CD4-positive, alpha-beta memory T cell (primary cell): ENCODE measurements around the gene TLX1. TPM values are rescaled to one million over a fixed set of nuclear protein-coding genes. Genes with fewer than 3 reads are reported as not detected.

Experiments
- CTCF ChIA-PET: fragments of 350-600 bp; sonication (Branson Sonifier 250); formaldehyde crosslinking; loops from one replicate; lab custom pipeline; 2021; ENCODE audit warnings: inconsistent platforms; ENCODE audit not compliant: partially characterized antibody; lab: Charles Lee
- POLR2A ChIA-PET: fragments of 350-600 bp; sonication (Branson Sonifier 250); formaldehyde crosslinking; loops from one replicate; lab custom pipeline; 2021; ENCODE audit not compliant: partially characterized antibody; lab: Charles Lee
- DNase-seq, 5 donors: peaks; one replicate each; pipeline versions ENCODE4 v3.0.0 to v3.0.0-alpha.2; 2020 to 2022; ENCODE audit warnings: mixed read lengths in 1 of 5
- H3K27ac ChIP-seq: one replicate; pipeline ENCODE4 v1.7.0; 2013; ENCODE audit warnings: low read depth, low read length
- H3K27me3 ChIP-seq: 2 replicates; pipeline ENCODE4 v1.7.0; 2013; ENCODE audit warnings: mild to moderate bottlenecking, low read length, moderate library complexity; ENCODE audit not compliant: insufficient read depth
- H3K36me3 ChIP-seq: 2 replicates; pipeline ENCODE4 v1.7.0; 2013; ENCODE audit warnings: mild to moderate bottlenecking, low read length, moderate library complexity; ENCODE audit not compliant: insufficient read depth
- H3K4me1 ChIP-seq: 2 replicates; pipeline ENCODE4 v1.7.0; 2013; ENCODE audit warnings: mild to moderate bottlenecking, low read length, moderate library complexity; ENCODE audit not compliant: insufficient read depth
- H3K4me3 ChIP-seq, 2 donors: one replicate each; pipeline ENCODE4 v1.7.0; 2013; ENCODE audit warnings: low read length in 2 of 2, mild to moderate bottlenecking in 1 of 2
- H3K9me3 ChIP-seq, 2 donors: one replicate each; pipeline ENCODE4 v1.7.0; 2013; ENCODE audit warnings: low read length in 2 of 2, control low read depth in 1 of 2; ENCODE audit not compliant: control insufficient read depth in 1 of 2
- H3K27ac Mint-ChIP-seq, 7 donors: one replicate each; pipeline ENCODE4 v1.8.0; 2020 to 2021; ENCODE audit warnings: mixed read lengths in 7 of 7, mild to moderate bottlenecking in 6 of 7, inconsistent platforms in 3 of 7, moderate library complexity in 3 of 7
- H3K27me3 Mint-ChIP-seq, 2 donors: one replicate each; pipeline ENCODE4 v1.8.0; 2020 to 2021; ENCODE audit warnings: mixed read lengths in 2 of 2
- H3K36me3 Mint-ChIP-seq, 2 donors: one replicate each; pipeline ENCODE4 v1.8.0; 2020 to 2021; ENCODE audit warnings: mixed read lengths in 2 of 2, inconsistent platforms in 1 of 2, mild to moderate bottlenecking in 1 of 2
- H3K4me1 Mint-ChIP-seq, 4 donors: one replicate each; pipeline ENCODE4 v1.8.0; 2020 to 2021; ENCODE audit warnings: mixed read lengths in 4 of 4, mild to moderate bottlenecking in 1 of 4
- H3K4me3 Mint-ChIP-seq, 8 donors: one replicate each; pipeline ENCODE4 v1.8.0; 2020 to 2021; ENCODE audit warnings: mixed read lengths in 8 of 8, mild to moderate bottlenecking in 7 of 8, moderate library complexity in 6 of 8, inconsistent platforms in 3 of 8
- H3K9me3 Mint-ChIP-seq, 8 donors: one replicate each; pipeline ENCODE4 v1.8.0; 2020 to 2021; ENCODE audit warnings: mixed read lengths in 8 of 8, mild to moderate bottlenecking in 5 of 8, inconsistent platforms in 3 of 8, moderate library complexity in 1 of 8
- intact Hi-C: fragments of 100-400 bp; cut with micrococcal nuclease; formaldehyde crosslinking; loops from one replicate; pipeline ENCODE4 v1.15.1; 2023
- polyA plus RNA-seq, 2 donors: library from polyadenylated mRNA; unstranded; fragments of 300-500 nt; fragmentation: Illumina TruSeq; gene quantifications; one replicate each; pipeline ENCODE4 v1.2.3, GENCODE V29; 2021
- total RNA-seq, 2 experiments: library from RNA; stranded (reverse); gene quantifications; one replicate each; pipeline ENCODE4 v1.2.3, GENCODE V29; 2021

TLX1 gene
- total and polyA plus RNA-seq, 4 experiments from 2014 or later = not detected

GRCh38 chr10:101143345-101143630 is 12.2 kb downstream of the TLX1 start:
- CTCF ChIA-PET = interaction anchor here (1.1 to 8.5 kb wide), 10 partner anchors 11 to 162 kb away, joined by 3 to 463 read pairs (median 11); partner anchors contain the start of genes PDZD7, SFXN3 and TLX1
- H3K4me3 Mint-ChIP-seq = no peak overlapping the region
- Histone ChIP-seq H3K4me1 (peaks cover 28% of the 10 kb centered on the region), H3K27ac (no peak overlapping the region), H3K4me3 (no peak overlapping the region), H3K36me3 (no peaks in the 10 kb centered on the region), H3K9me3 (no peaks in the 10 kb centered on the region), H3K27me3 (peaks cover 76% of the 10 kb centered on the region)
- intact Hi-C loops = loop anchor here (5.0 kb wide), 1 partner anchor 101 kb away; no protein-coding TSS in a partner anchor
- POLR2A ChIA-PET = no interaction called here
- H3K9me3 Mint-ChIP-seq = no peaks in the 10 kb centered on the region
- no peak for DNase-seq
- no peaks in the 10 kb centered on the region for H3K36me3 Mint-ChIP-seq
- peaks cover 65 to 81% of the 10 kb centered on the region in 2 donors for H3K27me3 Mint-ChIP-seq
- peaks cover 5 to 29% (median 18%) of the 10 kb centered on the region in 4 donors for H3K4me1 Mint-ChIP-seq
- no peak overlapping the region for H3K27ac Mint-ChIP-seq

- ChIA-PET POLR2A (no interaction called here), CTCF (interaction anchor here (2.8 to 8.5 kb wide), 3 partner anchors 20 to 85 kb away, joined by 11 to 463 read pairs (median 55); no protein-coding TSS in a partner anchor)
- DNase-seq = no peak
- Histone ChIP-seq H3K27me3 (peaks cover 69% of the 10 kb centered on the region), H3K4me1 (peaks cover 26% of the 10 kb centered on the region), H3K36me3 (no peaks in the 10 kb centered on the region), H3K4me3 (no peak overlapping the region), H3K27ac (no peak overlapping the region), H3K9me3 (no peaks in the 10 kb centered on the region)
- intact Hi-C loops = loop anchor here (5.0 kb wide), 1 partner anchor 102 kb away; no protein-coding TSS in a partner anchor
- Mint-ChIP-seq H3K4me1 (peaks cover 3 to 23% (median 12%) of the 10 kb centered on the region in 4 donors), H3K36me3 (no peaks in the 10 kb centered on the region), H3K4me3 (no peak overlapping the region), H3K9me3 (peaks cover 0 to 2% (median under 1%) of the 10 kb centered on the region in 8 donors), H3K27me3 (peaks cover 62 to 79% of the 10 kb centered on the region in 2 donors), H3K27ac (no peak overlapping the region)
Observed at GRCh38 chr10:101144053-101144452, 13.0 kb downstream of the TLX1 start.

GRCh38 chr10:101145145-101145544 is 14.0 kb downstream of the TLX1 start:
- Histone ChIP-seq H3K27me3 (peaks cover 59% of the 10 kb centered on the region), H3K9me3 (no peaks in the 10 kb centered on the region), H3K27ac (no peak overlapping the region), H3K4me3 (no peak overlapping the region), H3K36me3 (no peaks in the 10 kb centered on the region), H3K4me1 (peaks cover 17% of the 10 kb centered on the region)
- Mint-ChIP-seq H3K27me3 (peaks cover 62 to 81% of the 10 kb centered on the region in 2 donors), H3K36me3 (no peaks in the 10 kb centered on the region), H3K4me1 (peaks cover 2 to 14% (median 8%) of the 10 kb centered on the region in 4 donors), H3K4me3 (no peak overlapping the region), H3K9me3 (peaks cover 0 to 5% (median 3%) of the 10 kb centered on the region in 8 donors), H3K27ac (no peak overlapping the region)
- intact Hi-C loops = no loop called here
- ChIA-PET CTCF (interaction anchor here (1.0 to 8.5 kb wide), 2 partner anchors 47 to 94 kb away, joined by 3 to 463 read pairs; no protein-coding TSS in a partner anchor), POLR2A (no interaction called here)
- DNase-seq = no peak

- peaks cover 10% of the 10 kb centered on the region for H3K4me1 ChIP-seq
- Mint-ChIP-seq H3K4me1 (peaks cover 2 to 14% (median 5%) of the 10 kb centered on the region in 4 donors), H3K4me3 (peak overlapping the region in 3 of 8 donors; percentile 3 to 32 (median 20)), H3K36me3 (no peaks in the 10 kb centered on the region), H3K9me3 (peaks cover 0 to 5% (median 3%) of the 10 kb centered on the region in 8 donors), H3K27me3 (peaks cover 61 to 77% of the 10 kb centered on the region in 2 donors), H3K27ac (no peak overlapping the region)
- ChIA-PET CTCF (interaction anchor here (1.0 to 4.8 kb wide), 2 partner anchors 49 to 95 kb away, joined by 3 to 27 read pairs; no protein-coding TSS in a partner anchor), POLR2A (no interaction called here)
- no peak overlapping the region for H3K27ac ChIP-seq
- no peaks in the 10 kb centered on the region for H3K9me3 ChIP-seq
- H3K27me3 ChIP-seq = peaks cover 52% of the 10 kb centered on the region
- DNase-seq = no peak
- intact Hi-C loops = no loop called here
- no peak overlapping the region for H3K4me3 ChIP-seq
- H3K36me3 ChIP-seq = no peaks in the 10 kb centered on the region
Observed at GRCh38 chr10:101145750-101146391, 14.8 kb downstream of the TLX1 start.

GRCh38 chr10:101146392-101147251 is 15.5 kb downstream of the TLX1 start:
- intact Hi-C loops = no loop called here
- ChIA-PET CTCF (interaction anchor here (0.8 to 4.8 kb wide), 2 partner anchors 15 to 50 kb away, joined by 3 to 27 read pairs; no protein-coding TSS in a partner anchor), POLR2A (no interaction called here)
- Mint-ChIP-seq H3K4me1 (peaks cover 2 to 14% (median 4%) of the 10 kb centered on the region in 4 donors), H3K27ac (no peak overlapping the region), H3K27me3 (peaks cover 64 to 76% of the 10 kb centered on the region in 2 donors), H3K36me3 (no peaks in the 10 kb centered on the region), H3K9me3 (peaks cover 0 to 5% (median 3%) of the 10 kb centered on the region in 8 donors), H3K4me3 (peak overlapping the region in 4 of 8 donors; percentile 20 to 56 (median 30))
- H3K4me3 ChIP-seq = no peak overlapping the region
- peaks cover 9% of the 10 kb centered on the region for H3K4me1 ChIP-seq
- no peak overlapping the region for H3K27ac ChIP-seq
- no peaks in the 10 kb centered on the region for H3K36me3 ChIP-seq
- peaks cover 44% of the 10 kb centered on the region for H3K27me3 ChIP-seq
- no peak for DNase-seq
- H3K9me3 ChIP-seq = no peaks in the 10 kb centered on the region

- peaks cover 5% of the 10 kb centered on the region for H3K4me1 ChIP-seq
- H3K27me3 Mint-ChIP-seq = peaks cover 34 to 60% of the 10 kb centered on the region in 2 donors
- no peak overlapping the region for H3K4me3 Mint-ChIP-seq
- no peaks in the 10 kb centered on the region for H3K36me3 ChIP-seq
- no peak overlapping the region for H3K4me3 ChIP-seq
- intact Hi-C loops = no loop called here
- peaks cover 14% of the 10 kb centered on the region for H3K27me3 ChIP-seq
- no peak overlapping the region for H3K27ac Mint-ChIP-seq
- H3K9me3 ChIP-seq = no peaks in the 10 kb centered on the region
- CTCF ChIA-PET = interaction anchor here (0.7 to 2.1 kb wide), 5 partner anchors 9 to 475 kb away, joined by 3 to 12 read pairs (median 9); no protein-coding TSS in a partner anchor
- H3K36me3 Mint-ChIP-seq = no peaks in the 10 kb centered on the region
- DNase-seq = no peak
- no peaks in the 10 kb centered on the region for H3K4me1 Mint-ChIP-seq
- H3K9me3 Mint-ChIP-seq = peaks cover 0 to 5% (median 3%) of the 10 kb centered on the region in 8 donors
- no peak overlapping the region for H3K27ac ChIP-seq
- POLR2A ChIA-PET = no interaction called here
Observed at GRCh38 chr10:101151395-101151794, 20.3 kb downstream of the TLX1 start.
